BJ (cell line): Measurements from ENCODE around the gene CEP120. TPM values are rescaled to one million over a fixed set of nuclear protein-coding genes. Genes with fewer than 3 reads are reported as not detected.

ENCODE experiments used
- CTCF ChIA-PET: fragments of 350-600 bp; formaldehyde crosslinking; extraction: SDS; loops from one replicate; lab custom pipeline; 2021; ENCODE audit warnings: antibody characterized with exemption, inconsistent platforms; lab: Yijun Ruan, JAX
- POLR2A ChIA-PET: fragments of 300-600 bp; sonication (Branson Sonifier 250); formaldehyde crosslinking; extraction: SDS; loops from one replicate; lab custom pipeline; 2021; ENCODE audit warnings: antibody characterized with exemption; lab: Charles Lee
- DNase-seq: peaks from one replicate; pipeline ENCODE4 v3.0.0-alpha.2; 2011; ENCODE audit warnings: low read depth
- H3K27me3 ChIP-seq: 2 replicates; pipeline ENCODE4 v1.6.0; 2011; ENCODE audit warnings: low read length; ENCODE audit not compliant: control insufficient read depth, insufficient read depth
- H3K36me3 ChIP-seq: 2 replicates; pipeline ENCODE4 v1.5.1; 2011; ENCODE audit warnings: low read length; ENCODE audit not compliant: control insufficient read depth, insufficient read depth
- H3K4me3 ChIP-seq: 2 replicates; pipeline ENCODE4 v1.5.1; 2011; ENCODE audit warnings: low read depth, mild to moderate bottlenecking, control low read depth, low read length
- CTCF ChIP-seq: IDR thresholded peaks from 2 replicates; pipeline ENCODE4 v1.5.1; 2011; ENCODE audit warnings: low read depth, mild to moderate bottlenecking, control low read depth, inconsistent platforms, low read length, moderate library complexity; ENCODE audit not compliant: insufficient read depth
- polyA plus RNA-seq: library from polyadenylated mRNA; depleted of rRNA; stranded (reverse); fragments of >200 nt; gene quantifications from 2 replicates; pipeline ENCODE4 v1.2.3, GENCODE V29; 2011

The CEP120 gene
- polyA plus RNA-seq, 1 experiment = 23.1 TPM

GRCh38 chr5:123358751-123359150, 64.5 kb downstream of the CEP120 start:
- Histone ChIP-seq H3K27me3 (no peaks in the 10 kb centered on the region), H3K36me3 (no peaks in the 10 kb centered on the region), H3K4me3 (no peak overlapping the region)
- TF ChIP-seq CTCF = no peak
- POLR2A ChIA-PET = no interaction called here
- no peak for DNase-seq
- CTCF ChIA-PET = interaction anchor here (1.0 to 3.6 kb wide), 2 partner anchors 15 to 842 kb away, joined by 3 to 11 read pairs; no protein-coding TSS in a partner anchor

GRCh38 chr5:123358304-123358703, 64.9 kb downstream of the CEP120 start:
- no peak for DNase-seq
- Histone ChIP-seq H3K27me3 (no peaks in the 10 kb centered on the region), H3K36me3 (no peaks in the 10 kb centered on the region), H3K4me3 (no peak overlapping the region)
- POLR2A ChIA-PET = no interaction called here
- no peak for TF ChIP-seq CTCF
- CTCF ChIA-PET = interaction anchor here (1.0 to 3.6 kb wide), 2 partner anchors 14 to 842 kb away, joined by 3 to 11 read pairs; no protein-coding TSS in a partner anchor

- H3K36me3 ChIP-seq = peaks cover 1% of the 10 kb centered on the region
- POLR2A ChIA-PET = no interaction called here
- no peak for DNase-seq
- CTCF ChIA-PET = interaction anchor here (0.6 kb wide), 1 partner anchor 41 kb away, joined by 3 read pairs; no protein-coding TSS in a partner anchor
- no peak overlapping the region for H3K4me3 ChIP-seq
- TF ChIP-seq CTCF = no peak
- no peaks in the 10 kb centered on the region for H3K27me3 ChIP-seq
These were observed 71.4 kb downstream of the CEP120 start for GRCh38 chr5:123351820-123352219.

- ChIA-PET CTCF (no interaction called here), POLR2A (no interaction called here)
- Histone ChIP-seq H3K27me3 (no peaks in the 10 kb centered on the region), H3K36me3 (peaks cover 1% of the 10 kb centered on the region), H3K4me3 (no peak overlapping the region)
- no peak for DNase-seq
- TF ChIP-seq CTCF = no peak
These were observed 72.0 kb downstream of the CEP120 start for GRCh38 chr5:123351240-123351639.

GRCh38 chr5:123350742-123351141, 72.5 kb downstream of the CEP120 start:
- TF ChIP-seq CTCF = no peak
- H3K36me3 ChIP-seq = peaks cover 1% of the 10 kb centered on the region
- H3K4me3 ChIP-seq = no peak overlapping the region
- ChIA-PET POLR2A (no interaction called here), CTCF (no interaction called here)
- DNase-seq = no peak
- H3K27me3 ChIP-seq = no peaks in the 10 kb centered on the region
